Measurements from ENCODE around the gene CAMK2N2. TPM values are rescaled to one million over a fixed set of nuclear protein-coding genes. Genes with fewer than 3 reads are reported as not detected.
A peak's percentile ranks its signal among the peaks of the same experiment; 100 is the strongest.

CAMK2N2 gene
- total and polyA plus RNA-seq, 2 donors (not counting 1 experiment from before 2014, with no cell fraction given): not detected

- Histone ChIP-seq H3K9me3 (ENCODE audit: control extremely low read depth in 1 of 3, control insufficient read depth in 2 of 3, insufficient read depth in 1 of 3, low read length in 2 of 3) (no peaks in the 10 kb centered on the region), H4K20me1 (ENCODE audit: control insufficient read depth, insufficient read depth, low read length, poor library complexity, severe bottlenecking) (peaks cover 22% of the 10 kb centered on the region), H2AFZ (ENCODE audit: insufficient read depth, low read depth, low read length, poor library complexity, severe bottlenecking) (no peak overlapping the region), H3K4me2 (replicated peaks; ENCODE audit: low read depth, low read length, poor library complexity, severe bottlenecking) (no peak overlapping the region), H3K9ac (ENCODE audit: low read length) (no peak overlapping the region), H3K27ac (ENCODE audit: low read length in 2 of 2) (no peak overlapping the region), H3K27me3 (replicated peaks in 1 of 4; ENCODE audit: control extremely low read depth in 1 of 4, control insufficient read depth in 3 of 4, insufficient read depth in 4 of 4, low read length in 3 of 4) (no peaks in the 10 kb centered on the region), H3K36me3 (replicated peaks in 1 of 2; ENCODE audit: control extremely low read depth in 1 of 2, control insufficient read depth in 1 of 2, extremely low read depth in 1 of 2, insufficient read depth in 2 of 2, low read length in 1 of 2) (peaks cover 3 to 76% of the 10 kb centered on the region in 2 experiments), H3K79me2 (ENCODE audit: control insufficient read depth, insufficient read depth, low read length) (peaks cover 11% of the 10 kb centered on the region), H3K4me1 (ENCODE audit: control insufficient read depth in 2 of 2, insufficient read depth in 2 of 2, low read length in 2 of 2) (no peaks in the 10 kb centered on the region), H3K4me3 (ENCODE audit: control extremely low read depth in 1 of 5, extremely low read depth in 1 of 5, insufficient read depth in 1 of 5, low read depth in 2 of 5, low read length in 4 of 5) (no peak overlapping the region)
- H3K27me3 Mint-ChIP-seq: no peaks in the 10 kb centered on the region
- no peaks in the 10 kb centered on the region for H3K9me3 Mint-ChIP-seq (ENCODE audit: insufficient read depth)
- no peak overlapping the region for H3K4me3 Mint-ChIP-seq
- intact Hi-C loops (cut with micrococcal nuclease): no loop called here
- H3K4me1 Mint-ChIP-seq: peaks cover 3% of the 10 kb centered on the region
- no peak overlapping the region for H3K27ac Mint-ChIP-seq
- 100% methylated on average over 1 of the region's 1 CpG for WGBS (ENCODE audit: insufficient coverage)
- no peak for ATAC-seq (ENCODE audit: low read depth)
- TF ChIP-seq CTCF (IDR thresholded peaks at IDR 0.05) (peak; percentile 26), EZH2 (IDR thresholded peaks at IDR 0.05; ENCODE audit: borderline replicate concordance, insufficient read depth, low read depth, low read length, poor library complexity, severe bottlenecking) (no peak)
- CTCF ChIA-PET: no interaction called here
- no peak for DNase-seq
- POLR2A ChIA-PET: no interaction called here
These were observed 44.2 kb upstream of the CAMK2N2 start for GRCh38 chr3:184305577-184305976.

- Histone ChIP-seq H3K4me3 (ENCODE audit: control extremely low read depth in 1 of 5, extremely low read depth in 1 of 5, insufficient read depth in 1 of 5, low read depth in 2 of 5, low read length in 4 of 5) (peak overlapping the region in 2 of 5 experiments; percentile 60 to 92), H3K36me3 (replicated peaks in 1 of 2; ENCODE audit: control extremely low read depth in 1 of 2, control insufficient read depth in 1 of 2, extremely low read depth in 1 of 2, insufficient read depth in 2 of 2, low read length in 1 of 2) (peaks cover 3 to 46% of the 10 kb centered on the region in 2 experiments), H3K79me2 (ENCODE audit: control insufficient read depth, insufficient read depth, low read length) (peaks cover 32% of the 10 kb centered on the region), H3K27ac (ENCODE audit: low read length in 2 of 2) (no peak overlapping the region), H3K27me3 (replicated peaks in 1 of 4; ENCODE audit: control extremely low read depth in 1 of 4, control insufficient read depth in 3 of 4, insufficient read depth in 4 of 4, low read length in 3 of 4) (no peaks in the 10 kb centered on the region), H3K4me2 (replicated peaks; ENCODE audit: low read depth, low read length, poor library complexity, severe bottlenecking) (peak overlapping the region; percentile 99), H3K9ac (ENCODE audit: low read length) (peak overlapping the region; percentile 89), H4K20me1 (ENCODE audit: control insufficient read depth, insufficient read depth, low read length, poor library complexity, severe bottlenecking) (peaks cover 25% of the 10 kb centered on the region), H3K9me3 (ENCODE audit: control extremely low read depth in 1 of 3, control insufficient read depth in 2 of 3, insufficient read depth in 1 of 3, low read length in 2 of 3) (no peaks in the 10 kb centered on the region), H2AFZ (ENCODE audit: insufficient read depth, low read depth, low read length, poor library complexity, severe bottlenecking) (no peak overlapping the region), H3K4me1 (ENCODE audit: control insufficient read depth in 2 of 2, insufficient read depth in 2 of 2, low read length in 2 of 2) (peaks cover 12 to 17% of the 10 kb centered on the region in 2 donors)
- Mint-ChIP-seq H3K4me3 (peak overlapping the region; percentile 95), H3K9me3 (ENCODE audit: insufficient read depth) (no peaks in the 10 kb centered on the region), H3K27me3 (no peaks in the 10 kb centered on the region), H3K27ac (peak overlapping the region; percentile 91), H3K4me1 (peaks cover 22% of the 10 kb centered on the region)
- no CpG with 5 or more reads among the region's 3 CpGs for WGBS (ENCODE audit: insufficient coverage)
- POLR2A ChIA-PET: no interaction called here
- CTCF ChIA-PET: interaction anchor here (0.9 to 1.5 kb wide), 2 partner anchors 11 to 50 kb away, joined by 3 to 4 read pairs; partner anchors contain the start of gene EEF1AKMT4
- intact Hi-C loops (cut with micrococcal nuclease): no loop called here
- no peak for ATAC-seq (ENCODE audit: low read depth)
- no peak for DNase-seq
- TF ChIP-seq EZH2 (IDR thresholded peaks at IDR 0.05; ENCODE audit: borderline replicate concordance, insufficient read depth, low read depth, low read length, poor library complexity, severe bottlenecking): no peak
- no peak for TF ChIP-seq CTCF (IDR thresholded peaks at IDR 0.05)
These were observed 39.0 kb upstream of the CAMK2N2 start for GRCh38 chr3:184300378-184300720.
